ENCODE results near the gene FSCB. TPM values are rescaled to one million over a fixed set of nuclear protein-coding genes. Genes with fewer than 3 reads are reported as not detected.
"Not testable (repeated sequence)": the region's sequence is repeated elsewhere in the genome, so short reads cannot be mapped to it uniquely, and the experiment has no call there.

The FSCB gene
- 0.09 and 1.4 TPM in 2 replicates for total RNA-seq (ENCODE audit: low replicate concordance)

- TF ChIP-seq CTCF (IDR thresholded peaks at IDR 0.05; ENCODE audit: insufficient read depth, low read length) = no peak
- H3K4me3 ChIP-seq (ENCODE audit: low read depth, low read length) = no peak within 1 kb of the TSS
- no peak for DNase-seq (ENCODE audit: low read depth)
These were observed at the start of gene FSCB for GRCh38 chr14:44507183-44507582. Gene FSCB (minus strand): TSS chr14:44507283. CDS start chr14:44506987, 296 bp downstream.

GRCh38 chr14:44531658-44532057 is 24.6 kb upstream of the FSCB start:
- peak; percentile 39 for DNase-seq (ENCODE audit: low read depth)
- H3K4me3 ChIP-seq (ENCODE audit: low read depth, low read length) = no peak overlapping the region
- TF ChIP-seq CTCF (IDR thresholded peaks at IDR 0.05; ENCODE audit: insufficient read depth, low read length) = no peak

GRCh38 chr14:44530475-44530874 is 23.4 kb upstream of the FSCB start:
- no peak for TF ChIP-seq CTCF (IDR thresholded peaks at IDR 0.05; ENCODE audit: insufficient read depth, low read length)
- H3K4me3 ChIP-seq (ENCODE audit: low read depth, low read length) = no peak overlapping the region
- DNase-seq (ENCODE audit: low read depth) = peak; percentile 33

GRCh38 chr14:44529026-44529425 is 21.9 kb upstream of the FSCB start:
- no peak for TF ChIP-seq CTCF (IDR thresholded peaks at IDR 0.05; ENCODE audit: insufficient read depth, low read length)
- DNase-seq (ENCODE audit: low read depth) = peak; percentile 89
- H3K4me3 ChIP-seq (ENCODE audit: low read depth, low read length) = no peak overlapping the region

- no peak for DNase-seq (ENCODE audit: low read depth)
- TF ChIP-seq CTCF (IDR thresholded peaks at IDR 0.05; ENCODE audit: insufficient read depth, low read length) = no peak
- no peak overlapping the region for H3K4me3 ChIP-seq (ENCODE audit: low read depth, low read length)
These were observed 21.1 kb upstream of the FSCB start for GRCh38 chr14:44528180-44528579.

- DNase-seq (ENCODE audit: low read depth) = no peak
- H3K4me3 ChIP-seq (ENCODE audit: low read depth, low read length) = no peak overlapping the region
- TF ChIP-seq CTCF (IDR thresholded peaks at IDR 0.05; ENCODE audit: insufficient read depth, low read length) = no peak
These were observed 18.2 kb upstream of the FSCB start for GRCh38 chr14:44525237-44525636.

- H3K4me3 ChIP-seq (ENCODE audit: low read depth, low read length); DNase-seq (ENCODE audit: low read depth): not testable (repeated sequence)
These were observed 8.6 kb upstream of the FSCB start for GRCh38 chr14:44515668-44516067.
